Measurements from ENCODE around the gene KRT7.
"Not testable (repeated sequence)": the region's sequence is repeated elsewhere in the genome, so short reads cannot be mapped to it uniquely, and the experiment has no call there.

Gene KRT7

DNA sequence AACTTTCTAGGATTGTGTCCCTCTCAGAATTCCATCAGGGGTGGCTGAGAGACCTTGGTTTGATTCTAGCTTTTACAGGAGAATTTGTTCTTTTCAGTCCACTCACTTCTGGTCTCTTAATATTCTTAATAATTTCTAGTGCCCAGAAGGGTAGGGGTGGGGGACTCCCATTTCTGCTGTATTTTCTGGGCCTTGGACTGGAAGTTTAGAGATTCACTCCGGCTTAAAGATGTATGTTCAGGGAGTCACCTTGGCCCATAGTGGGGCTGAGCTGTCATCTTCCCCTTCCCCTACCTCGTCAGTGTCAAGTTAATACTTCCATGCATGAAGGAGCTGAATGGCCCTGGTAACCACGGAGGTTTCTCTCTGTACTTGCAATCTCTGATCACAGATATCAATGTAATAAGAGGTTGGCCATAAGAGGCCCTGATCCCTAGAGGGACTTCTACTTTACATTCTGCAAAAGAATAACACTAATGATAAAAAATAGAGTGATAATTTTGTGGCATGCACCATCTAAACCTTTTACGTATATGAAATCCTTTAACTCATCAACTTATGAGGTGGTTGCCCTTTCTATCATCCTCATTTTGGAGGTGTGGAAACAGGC, 51.6 kb downstream of the KRT7 start:
- TF ChIP-seq, protein P1, sequence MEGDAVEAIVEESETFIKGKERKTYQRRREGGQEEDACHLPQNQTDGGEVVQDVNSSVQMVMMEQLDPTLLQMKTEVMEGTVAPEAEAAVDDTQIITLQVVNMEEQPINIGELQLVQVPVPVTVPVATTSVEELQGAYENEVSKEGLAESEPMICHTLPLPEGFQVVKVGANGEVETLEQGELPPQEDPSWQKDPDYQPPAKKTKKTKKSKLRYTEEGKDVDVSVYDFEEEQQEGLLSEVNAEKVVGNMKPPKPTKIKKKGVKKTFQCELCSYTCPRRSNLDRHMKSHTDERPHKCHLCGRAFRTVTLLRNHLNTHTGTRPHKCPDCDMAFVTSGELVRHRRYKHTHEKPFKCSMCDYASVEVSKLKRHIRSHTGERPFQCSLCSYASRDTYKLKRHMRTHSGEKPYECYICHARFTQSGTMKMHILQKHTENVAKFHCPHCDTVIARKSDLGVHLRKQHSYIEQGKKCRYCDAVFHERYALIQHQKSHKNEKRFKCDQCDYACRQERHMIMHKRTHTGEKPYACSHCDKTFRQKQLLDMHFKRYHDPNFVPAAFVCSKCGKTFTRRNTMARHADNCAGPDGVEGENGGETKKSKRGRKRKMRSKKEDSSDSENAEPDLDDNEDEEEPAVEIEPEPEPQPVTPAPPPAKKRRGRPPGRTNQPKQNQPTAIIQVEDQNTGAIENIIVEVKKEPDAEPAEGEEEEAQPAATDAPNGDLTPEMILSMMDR (IDR thresholded peaks at IDR 0.05; ENCODE audit: low read length, missing control alignments) = no peak
- H3K4me3 ChIP-seq (replicated peaks; ENCODE audit: low read depth, low read length) = no peak overlapping the region
- no peak for DNase-seq (ENCODE audit: low read depth)

DNA sequence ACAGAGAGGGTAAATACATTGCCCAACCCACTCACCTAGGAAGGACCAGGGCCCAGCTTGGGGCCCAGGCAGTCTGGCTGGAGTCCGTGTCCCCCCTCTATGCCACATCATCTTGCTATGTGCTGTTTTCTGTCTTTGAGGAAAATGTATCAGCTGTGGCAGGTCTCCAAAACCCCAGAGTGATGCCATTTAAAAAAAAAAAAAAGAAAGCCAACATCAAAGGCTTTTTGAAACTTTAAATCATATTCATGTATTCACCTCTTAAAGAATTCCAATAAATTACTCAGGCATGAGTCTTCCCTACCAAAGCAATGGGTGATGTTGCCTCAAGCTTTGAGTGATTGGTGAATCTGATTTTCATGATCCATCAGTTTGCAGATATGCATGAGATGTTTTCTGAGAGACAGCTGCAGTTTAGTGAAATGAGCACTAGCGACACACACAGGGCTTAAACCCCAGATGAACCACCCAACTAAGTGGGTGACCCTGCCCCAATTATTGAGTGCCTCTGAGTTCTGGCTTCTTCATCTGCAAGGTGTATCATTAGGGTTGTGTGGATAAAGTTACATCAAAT, 52.2 kb downstream of the KRT7 start:
- no peak overlapping the region for H3K4me3 ChIP-seq (replicated peaks; ENCODE audit: low read depth, low read length)
- TF ChIP-seq, protein P1 (IDR thresholded peaks at IDR 0.05; ENCODE audit: low read length, missing control alignments) = no peak
- no peak for DNase-seq (ENCODE audit: low read depth)

DNA sequence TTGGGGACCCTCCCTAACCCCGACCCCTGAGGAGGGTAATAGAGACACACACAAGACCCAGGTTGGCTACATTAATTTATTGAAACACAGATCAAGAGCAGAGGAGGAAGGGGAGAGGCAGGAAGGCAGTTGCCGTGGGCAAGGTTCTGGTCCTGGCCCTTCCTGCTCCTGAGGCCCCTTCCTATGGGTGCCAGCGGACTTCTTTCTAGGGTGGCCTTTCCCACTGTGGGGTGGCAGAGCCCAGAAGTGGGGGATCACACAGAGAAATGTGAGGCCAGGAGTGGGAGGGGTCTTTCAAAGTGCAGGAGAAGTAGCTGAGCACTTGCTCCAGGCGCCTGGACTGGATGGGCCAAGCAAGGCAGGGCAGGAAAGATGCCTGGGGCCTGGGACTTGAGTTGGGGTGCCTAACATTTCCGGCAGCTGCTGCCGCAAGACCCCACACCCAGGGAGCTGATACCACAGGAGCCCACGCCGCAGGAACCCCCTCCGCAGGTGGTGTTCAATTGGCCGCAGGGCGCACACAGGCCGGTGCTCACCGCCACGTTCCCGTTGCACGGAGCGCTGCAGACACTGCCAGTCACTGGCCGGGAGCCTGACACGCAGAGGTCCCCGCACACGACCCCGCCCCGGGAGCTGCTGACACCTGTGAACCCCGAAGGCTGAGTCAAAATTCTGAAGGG, 52.9 kb downstream of the KRT7 start:
- DNase-seq (ENCODE audit: low read depth) = no peak
- no peak overlapping the region for H3K4me3 ChIP-seq (replicated peaks; ENCODE audit: low read depth, low read length)
- TF ChIP-seq, protein P1 (IDR thresholded peaks at IDR 0.05; ENCODE audit: low read length, missing control alignments) = no peak

DNA sequence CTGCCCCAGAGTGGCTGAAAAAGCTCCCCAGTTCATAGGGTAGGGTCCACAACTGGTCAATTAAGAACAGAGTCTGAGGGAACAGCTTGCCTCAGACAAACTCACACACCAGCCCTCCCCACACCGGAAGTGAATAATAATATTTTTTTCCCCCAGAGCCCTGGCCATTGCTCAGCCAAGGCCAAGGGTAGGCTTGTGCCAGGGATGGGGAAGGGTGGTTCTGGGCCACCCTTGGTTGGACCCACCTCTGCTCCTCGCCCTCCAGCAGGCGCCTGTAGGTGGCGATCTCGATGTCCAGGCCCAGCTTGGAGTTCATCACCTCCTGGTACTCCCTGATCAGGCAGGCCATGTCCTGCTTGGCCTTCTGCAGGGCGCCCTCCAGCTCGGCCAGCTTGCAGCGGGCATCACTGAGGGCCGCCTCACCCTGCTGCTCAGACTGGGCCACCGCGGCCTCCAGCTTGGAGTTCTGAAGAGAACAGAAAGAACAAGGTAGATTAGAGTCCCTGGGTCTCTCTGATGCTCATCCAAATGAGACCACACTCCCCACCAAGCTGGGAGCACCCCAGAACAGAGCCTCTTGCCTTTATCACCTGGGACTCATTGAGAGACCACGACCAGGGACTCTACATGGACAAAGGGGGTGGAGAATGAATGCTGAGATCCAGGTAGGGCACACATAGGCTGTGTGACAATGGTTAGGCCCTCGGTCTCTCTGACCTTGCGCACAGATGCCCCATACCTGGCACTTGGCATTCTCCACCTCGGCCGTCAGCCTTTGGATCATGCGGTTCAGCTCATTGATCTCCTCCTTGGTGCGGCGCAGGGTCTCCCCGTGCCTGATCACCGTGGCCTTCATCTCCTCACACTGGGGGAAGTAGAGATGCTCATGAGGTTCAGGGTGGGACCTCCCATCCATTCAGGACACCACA, 54.1 kb downstream of the KRT7 start:
- not testable (repeated sequence) for DNase-seq (ENCODE audit: low read depth); H3K4me3 ChIP-seq (replicated peaks; ENCODE audit: low read depth, low read length)

DNA sequence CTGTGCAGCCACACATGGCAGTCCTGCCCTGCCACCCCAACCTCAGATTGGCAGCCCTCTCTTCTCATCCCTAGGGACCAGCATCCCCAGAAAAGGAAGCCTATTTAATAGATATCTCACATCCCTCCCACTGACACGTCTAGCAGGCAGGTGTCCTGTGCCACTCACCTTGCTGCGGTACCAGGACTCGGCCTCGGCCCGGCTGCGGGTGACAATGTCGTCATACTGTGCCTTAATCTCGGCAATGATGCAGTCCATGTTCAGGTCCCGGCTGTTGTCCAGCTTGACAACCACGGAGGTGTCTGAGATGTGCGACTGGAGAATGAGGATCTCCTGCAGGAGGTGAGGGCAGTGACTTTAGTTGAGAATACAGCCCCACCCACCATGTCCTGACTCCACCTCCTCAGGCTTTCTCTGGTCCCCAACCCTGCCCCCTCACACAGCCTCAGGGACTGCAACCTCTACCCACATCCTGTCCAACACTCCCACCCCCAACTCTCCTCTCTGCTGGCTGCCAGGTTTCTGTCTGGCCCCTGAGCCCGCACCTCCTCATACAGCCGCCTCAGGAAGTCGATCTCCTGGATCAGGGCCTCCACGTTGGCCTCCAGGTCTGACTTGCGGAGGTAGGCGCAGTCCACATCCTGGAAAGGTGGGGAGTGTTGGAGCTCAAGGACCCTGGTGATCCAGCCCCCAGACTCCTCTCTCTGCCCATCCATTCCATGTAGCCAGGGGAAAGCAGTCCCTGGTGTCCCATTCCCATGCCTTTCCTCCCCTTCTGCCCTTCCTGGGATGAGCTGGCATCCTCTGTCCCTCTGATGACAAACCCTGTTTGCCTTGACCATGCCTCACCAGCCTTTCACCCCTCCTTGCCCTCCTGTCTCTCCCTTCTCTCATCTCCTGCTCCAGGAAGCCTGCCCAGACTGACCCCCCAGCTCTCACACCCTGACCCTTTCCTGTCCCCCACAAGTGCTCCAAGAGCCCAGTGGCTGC, 55.1 kb downstream of the KRT7 start:
- not testable (repeated sequence) for H3K4me3 ChIP-seq (replicated peaks; ENCODE audit: low read depth, low read length); DNase-seq (ENCODE audit: low read depth)

DNA sequence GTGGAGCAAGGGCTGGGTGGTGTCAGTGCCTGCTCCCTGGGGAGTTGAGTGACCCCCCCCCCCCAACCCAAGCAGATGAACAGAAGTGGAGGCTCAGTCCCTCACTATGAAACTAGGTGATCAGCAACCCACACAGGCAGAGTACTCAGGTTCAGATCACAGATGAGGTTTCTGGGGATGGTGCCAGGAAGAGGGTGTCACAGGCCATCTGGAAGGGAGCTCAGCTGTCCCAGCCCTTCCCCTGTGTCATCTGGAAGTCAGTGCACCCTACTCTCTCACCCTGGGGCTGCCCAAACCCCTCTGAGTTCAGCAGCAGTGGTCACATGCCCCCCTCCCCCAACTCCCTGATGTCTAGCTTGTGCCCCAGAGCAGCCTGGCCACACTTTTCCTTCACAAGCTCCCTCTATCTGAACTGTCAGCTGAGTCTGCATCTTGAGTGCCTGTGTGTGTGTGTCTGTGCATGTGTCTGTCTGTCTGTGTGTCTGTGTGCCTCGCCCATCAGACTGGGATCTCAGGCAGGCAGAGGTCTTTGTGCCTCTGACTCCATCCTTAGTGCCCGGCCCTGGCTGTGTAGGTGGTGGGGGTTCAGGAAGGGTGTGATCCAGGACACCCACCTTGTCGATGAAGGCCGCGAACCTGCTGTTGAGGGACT, 57.6 kb downstream of the KRT7 start:
- not testable (repeated sequence) for H3K4me3 ChIP-seq (replicated peaks; ENCODE audit: low read depth, low read length); DNase-seq (ENCODE audit: low read depth)

DNA sequence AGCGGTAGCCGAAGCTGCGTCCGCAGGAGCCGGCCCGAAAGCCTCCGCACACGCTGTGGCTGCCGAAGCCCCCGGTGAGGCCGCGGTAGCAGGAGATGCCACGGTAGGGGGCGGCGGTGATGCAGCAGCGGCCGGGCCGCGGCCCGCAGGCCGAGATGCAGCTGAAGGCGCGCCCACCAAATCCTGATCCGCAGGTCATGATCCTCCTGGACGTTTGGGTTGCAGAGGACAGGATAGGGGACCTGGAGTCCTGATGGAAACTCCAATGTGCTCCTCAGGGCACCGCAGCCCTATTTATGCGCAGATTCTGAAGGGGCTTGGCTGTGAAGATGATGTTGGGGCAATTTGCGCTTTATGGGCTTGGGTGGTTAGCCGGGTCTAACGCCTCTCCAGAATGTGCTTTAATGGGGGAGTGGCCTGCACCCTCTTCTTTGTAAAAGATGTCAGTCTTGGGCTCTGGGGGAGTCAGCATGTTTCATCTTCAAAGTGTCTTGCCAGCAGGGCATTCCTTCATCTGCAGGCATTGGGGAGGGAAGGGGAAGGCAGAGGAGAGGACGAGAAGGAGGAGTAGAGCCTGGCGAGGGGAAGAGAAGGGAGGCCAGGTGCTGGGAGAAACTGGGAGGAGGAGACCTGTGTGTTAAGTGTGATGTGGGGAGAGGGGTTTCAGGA, 58.4 kb downstream of the KRT7 start, which contains the start of gene KRT81:
Gene KRT81 (minus strand): TSS at position 268 of the 669 bp plus-strand sequence. CDS start 69 bp downstream, at position 199.
- H3K4me3 ChIP-seq (replicated peaks; ENCODE audit: low read depth, low read length) = no peak within 1 kb of the TSS
- DNase-seq (ENCODE audit: low read depth) = no peak
- TF ChIP-seq, protein P1 (IDR thresholded peaks at IDR 0.05; ENCODE audit: low read length, missing control alignments) = no peak
